GM20431 (cell line): ENCODE measurements around the gene CPTP.
"Not testable (repeated sequence)": the region's sequence is repeated elsewhere in the genome, so short reads cannot be mapped to it uniquely, and the experiment has no call there.

Experiments used
- in situ Hi-C: fragments of 300-500 bp; cut with MseI, MboI; formaldehyde crosslinking; loops from one replicate; pipeline ENCODE4 v1.15.0; 2020; ENCODE audit warnings: low sequenced_read_pairs; ENCODE audit not compliant: unreplicated experiment

CPTP gene

DNA sequence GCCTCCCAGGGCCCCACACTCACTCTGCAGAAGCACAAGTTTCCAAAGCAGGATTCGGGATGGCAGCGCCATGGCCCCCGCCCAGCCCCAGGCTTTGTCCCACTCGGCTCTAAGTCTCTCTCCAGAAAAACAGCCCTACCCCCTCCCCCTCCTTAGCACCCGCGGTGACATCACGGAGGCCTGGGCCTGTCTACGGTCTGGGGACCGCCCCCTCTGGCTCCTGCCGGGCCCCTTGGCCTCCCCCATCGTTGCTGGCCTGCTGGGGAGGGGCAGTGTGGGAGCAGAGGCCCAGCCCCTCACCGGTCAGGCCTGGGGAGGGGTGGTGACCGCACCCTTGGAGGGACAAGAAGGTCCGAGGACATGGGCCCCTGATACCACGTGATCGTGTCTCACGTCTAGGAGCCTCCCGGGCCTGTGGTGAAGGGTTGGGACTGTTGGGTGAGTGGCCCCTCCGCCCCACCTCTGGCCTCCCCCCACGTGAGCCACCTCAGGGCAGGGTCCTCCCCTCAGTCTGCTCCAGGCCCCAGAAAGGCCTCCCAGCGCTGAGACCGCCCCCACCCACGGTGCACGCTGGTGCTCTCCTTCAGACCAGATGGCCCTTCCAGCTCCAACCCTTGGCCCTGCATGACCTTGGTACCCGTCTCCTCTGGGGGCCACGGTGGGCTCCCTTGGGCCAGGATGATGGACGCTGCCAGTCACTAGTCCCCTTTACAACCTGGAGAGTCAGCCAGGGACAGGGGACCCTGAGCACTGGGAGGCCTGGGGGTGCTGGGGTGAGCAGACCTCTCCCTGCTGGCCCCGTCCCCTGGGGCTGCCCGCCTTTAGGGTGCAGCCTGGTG, 34.0 kb downstream of the CPTP start, which contains the start of gene MXRA8:
Gene MXRA8, minus strand, starts transcription at position 123 of the 839 bp plus-strand sequence. Its CDS starts 51 bp downstream, at position 72.
- in situ Hi-C loops: no loop called here

DNA sequence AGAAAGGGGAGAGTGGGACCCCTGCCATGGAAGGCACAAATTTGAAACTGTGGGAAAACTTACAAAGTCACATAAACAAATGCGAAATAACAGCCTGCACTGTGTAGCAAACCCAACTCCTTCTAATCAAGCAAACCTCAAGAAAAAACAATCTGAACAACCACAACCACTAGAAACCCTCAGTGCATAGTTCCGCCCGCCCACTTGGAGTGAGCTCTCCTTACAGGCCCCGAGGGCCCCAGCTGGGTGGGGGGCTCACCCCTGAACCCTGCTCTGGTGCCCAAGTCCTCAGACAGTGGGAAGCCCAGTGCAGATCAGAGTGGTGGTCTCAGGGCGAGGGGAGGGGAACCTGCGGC, 34.7 kb downstream of the CPTP start:
- in situ Hi-C loops: no loop called here

DNA sequence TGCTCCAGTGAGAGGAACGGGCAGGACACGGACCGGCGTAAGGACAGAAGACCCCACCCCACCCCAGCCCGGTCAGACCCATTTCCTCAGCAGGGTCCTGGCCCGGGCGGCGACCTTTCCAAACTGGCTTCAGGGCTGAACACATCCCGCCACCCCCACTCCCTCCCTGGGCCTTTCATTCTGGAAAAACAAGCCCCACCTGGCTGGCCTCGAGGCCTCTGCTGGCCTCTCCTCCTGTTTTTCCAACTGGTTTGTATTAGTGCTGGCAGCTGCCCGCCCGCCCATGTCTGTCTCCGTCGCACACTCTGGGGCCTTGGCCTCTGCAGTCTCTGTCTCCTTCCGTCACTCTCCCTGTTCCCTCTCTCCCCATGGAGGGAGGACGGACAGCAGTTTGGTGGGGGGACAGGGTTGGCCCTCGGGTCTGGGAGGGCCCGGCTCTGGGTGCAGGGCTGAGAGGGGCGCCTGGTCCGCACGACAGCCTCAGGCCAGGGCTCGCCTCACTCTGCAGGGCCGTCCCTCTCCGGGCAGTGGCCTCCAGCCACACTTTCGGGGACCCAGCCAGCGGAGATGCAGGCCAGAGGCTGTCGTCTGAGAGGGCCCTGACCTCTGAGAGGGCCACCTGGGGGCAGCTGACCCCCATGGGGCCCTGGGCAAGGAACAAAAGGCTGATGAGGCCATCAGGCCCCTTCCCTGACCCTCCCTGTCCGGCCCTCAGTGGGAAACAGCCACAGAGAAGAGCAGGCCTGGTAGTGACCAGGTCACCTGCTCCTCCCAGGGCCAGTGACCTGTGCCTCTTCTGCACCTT, 35.3 kb downstream of the CPTP start:
- in situ Hi-C loops: no loop called here

DNA sequence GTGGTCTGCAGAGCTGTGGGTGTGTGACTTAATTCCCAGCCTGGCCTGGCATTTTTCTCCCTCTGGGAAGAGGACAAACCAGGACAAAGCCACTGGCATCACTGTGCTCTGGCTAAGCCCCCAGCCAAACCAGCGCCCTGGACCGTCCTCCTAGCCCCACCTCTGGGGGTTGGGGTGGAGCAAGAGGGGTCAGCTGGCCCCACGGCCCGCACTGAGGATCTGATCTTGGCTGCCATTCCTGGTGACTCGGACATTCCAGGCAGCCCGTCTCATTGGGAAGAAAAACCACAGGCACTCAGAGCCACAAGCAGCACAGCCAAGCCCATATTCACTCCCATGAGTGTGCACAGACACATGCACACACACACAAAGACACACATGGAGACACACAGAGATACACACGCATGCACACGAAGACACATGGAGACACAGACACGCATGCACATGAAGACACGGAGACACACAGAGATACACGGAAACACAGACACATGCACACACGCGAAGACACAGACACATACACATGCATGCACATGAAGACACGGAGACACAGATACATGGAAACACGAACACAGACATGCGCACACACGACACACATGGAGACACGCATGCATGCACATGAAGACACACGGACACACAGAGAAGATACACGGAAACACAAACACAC, 36.0 kb downstream of the CPTP start:
- in situ Hi-C loops: no loop called here

DNA sequence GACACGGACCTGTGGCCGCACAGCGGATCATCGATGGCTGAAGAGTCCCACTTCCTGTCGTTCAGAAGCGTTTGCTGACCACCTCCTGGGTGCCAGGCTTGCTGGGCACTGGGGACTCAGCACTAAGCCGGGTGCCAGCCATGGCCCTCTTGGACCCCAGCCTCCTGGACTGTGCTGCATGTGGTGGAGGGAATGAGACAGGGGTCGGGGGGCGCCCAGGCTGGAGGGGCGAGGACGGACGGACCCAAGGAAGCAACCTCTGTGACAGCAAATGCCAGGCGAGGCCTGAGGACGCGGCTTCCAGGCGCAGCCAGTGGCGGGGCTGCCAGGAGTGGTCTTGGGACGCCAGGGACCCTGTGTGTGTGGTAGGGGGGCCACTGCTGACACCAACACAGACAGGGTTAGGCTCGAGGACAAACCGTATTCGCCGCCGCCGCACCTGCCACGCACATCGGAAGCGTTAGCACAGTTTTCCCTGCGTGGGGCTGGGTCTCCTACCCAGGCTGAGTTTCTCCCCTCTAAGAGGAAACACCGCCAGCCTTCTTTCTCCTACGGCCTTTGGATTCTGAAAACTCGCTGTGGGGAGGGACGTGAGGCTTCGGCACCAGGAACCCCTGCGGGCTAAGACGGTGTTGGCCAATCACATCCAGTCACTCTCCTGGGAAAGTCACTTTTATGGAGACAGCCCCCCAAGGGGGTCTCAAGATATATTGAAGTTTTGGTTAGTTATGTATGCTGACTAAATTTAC, 36.8 kb downstream of the CPTP start:
- in situ Hi-C loops: no loop called here

DNA sequence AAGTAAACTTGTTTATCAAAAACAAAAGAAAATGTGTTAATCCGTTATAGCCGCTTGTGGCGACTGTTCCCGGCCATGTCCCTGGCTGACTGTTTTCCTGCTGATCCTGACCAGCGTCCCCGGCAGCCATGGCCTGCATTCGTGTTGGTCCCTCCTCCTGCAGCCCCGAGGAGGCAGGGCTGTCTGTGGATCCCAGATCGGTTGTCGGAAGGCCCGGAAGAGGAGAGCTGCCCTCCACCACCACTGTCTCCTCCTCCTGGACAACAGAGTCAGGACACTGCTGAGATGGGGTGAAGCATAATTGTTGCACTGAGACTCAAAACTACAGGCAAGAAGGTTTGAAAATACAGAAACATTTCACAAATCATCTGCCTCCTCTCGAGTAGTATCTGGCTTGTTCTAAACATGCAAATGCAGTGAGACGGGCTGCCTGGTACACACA, 37.4 kb downstream of the CPTP start:
- in situ Hi-C loops: no loop called here

DNA sequence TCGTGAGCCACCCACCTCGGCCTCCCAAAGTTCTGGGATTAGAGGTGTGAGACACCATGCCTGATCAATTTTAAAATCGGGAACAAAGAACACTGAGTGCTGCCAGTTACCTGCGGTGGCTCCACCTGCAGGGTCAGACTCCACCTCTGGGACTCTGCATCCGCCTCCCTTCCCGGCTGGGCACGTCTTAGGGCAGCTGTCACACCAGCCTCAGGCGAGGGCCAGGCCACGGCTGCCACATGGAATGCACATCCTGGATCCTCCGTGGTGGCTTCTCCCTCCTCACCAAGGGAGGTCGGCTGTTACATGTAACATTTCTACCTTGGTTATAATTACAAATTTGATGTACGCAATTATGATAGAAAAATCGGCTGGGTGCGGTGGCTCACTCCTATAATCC, 39.7 kb downstream of the CPTP start:
- in situ Hi-C loops: no loop called here

DNA sequence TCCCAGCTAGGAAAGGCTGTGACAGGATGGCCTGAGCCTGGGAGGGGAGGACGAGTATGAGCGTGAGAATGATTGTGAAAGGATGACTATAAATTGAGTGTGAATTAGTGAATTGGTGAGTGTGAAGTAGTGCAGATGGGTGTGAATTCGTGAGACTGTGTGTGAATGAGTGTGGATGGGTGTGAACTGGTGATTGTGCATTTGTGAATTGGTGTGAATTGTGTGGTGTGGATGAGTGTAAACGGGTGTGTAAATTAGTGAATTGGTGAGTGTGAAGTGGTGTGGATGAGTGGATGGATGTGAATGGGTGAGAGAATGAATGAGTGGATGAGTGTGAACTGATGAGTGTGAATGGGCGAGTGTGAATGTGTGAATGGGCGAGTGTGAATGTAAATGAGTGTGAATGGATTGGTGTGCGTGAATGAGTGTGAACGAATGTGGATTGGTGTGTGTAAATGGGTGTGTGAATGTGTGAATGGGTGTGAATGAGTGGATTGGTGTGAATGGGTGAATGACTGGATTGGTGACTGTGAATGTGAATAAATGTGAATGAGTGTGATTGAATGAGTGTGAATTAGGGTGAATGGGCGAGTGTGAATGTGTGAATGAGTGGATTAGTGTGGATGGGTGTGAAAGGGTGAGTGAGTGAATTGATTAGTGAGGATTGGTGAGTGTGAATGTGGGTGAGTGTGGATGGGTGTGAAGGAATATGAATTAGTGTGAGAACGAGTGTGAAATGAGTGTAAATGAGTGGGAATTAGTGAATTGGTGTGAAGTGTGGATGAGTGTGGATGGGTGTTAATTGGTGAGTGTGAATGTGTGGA, 41.5 kb downstream of the CPTP start:
- in situ Hi-C loops: no loop called here

DNA sequence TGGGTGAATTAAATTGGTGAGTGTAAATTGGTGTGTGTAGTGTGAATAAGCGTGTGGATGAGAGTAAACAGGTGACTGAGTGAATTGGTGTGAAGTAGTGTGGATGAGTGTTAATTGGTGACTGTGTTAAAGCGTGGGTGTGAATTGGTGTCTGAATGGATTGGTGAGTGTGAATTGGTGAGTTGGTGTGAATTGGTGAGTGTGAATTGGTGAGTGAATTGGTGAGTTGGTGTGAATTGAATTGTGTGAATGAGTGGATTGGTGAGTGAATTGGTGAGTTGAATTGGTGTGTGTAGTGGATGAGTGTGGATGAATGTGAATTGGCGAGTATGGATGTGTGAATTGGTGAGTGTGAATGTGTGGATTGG, 42.1 kb downstream of the CPTP start:
- in situ Hi-C loops: no loop called here

DNA sequence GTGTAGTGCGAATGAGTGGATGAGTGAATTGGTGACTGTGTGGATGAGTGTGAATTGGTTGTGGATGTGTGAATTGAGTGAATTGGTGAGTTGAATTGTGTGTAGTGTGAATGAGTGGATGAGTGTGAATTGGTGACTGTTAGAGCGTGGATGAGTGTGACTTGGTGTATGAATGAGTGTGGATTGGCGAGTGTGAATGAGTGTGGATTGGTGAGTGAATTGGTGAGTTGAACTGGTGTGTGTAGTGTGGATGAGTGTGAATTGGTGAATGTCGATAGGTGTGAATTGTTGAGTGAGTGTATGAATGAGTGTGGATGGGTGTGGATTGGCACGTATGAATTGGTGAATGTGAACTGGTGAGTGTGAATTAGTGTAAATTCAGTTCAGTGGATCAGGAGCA, 42.7 kb downstream of the CPTP start:
- in situ Hi-C loops: no loop called here

DNA sequence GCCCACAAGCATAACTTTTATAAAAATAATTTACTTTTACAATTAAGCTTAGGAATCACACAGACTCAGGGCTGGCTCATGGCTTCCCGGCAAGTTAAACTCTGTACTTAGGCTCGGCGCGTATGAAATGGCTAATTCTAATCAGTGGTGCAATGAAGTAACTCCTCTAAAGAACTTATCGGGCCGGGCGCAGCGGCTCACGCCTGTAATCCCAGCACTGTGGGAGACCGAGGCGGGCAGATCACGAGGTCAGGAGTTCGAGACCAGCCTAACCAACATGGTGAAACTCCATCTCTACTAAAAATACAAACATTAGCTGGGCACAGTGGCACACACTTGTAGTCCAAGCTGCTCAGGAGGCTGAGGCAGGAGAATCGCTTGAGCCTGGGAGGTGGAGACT, 45.5 kb downstream of the CPTP start:
- in situ Hi-C loops: not testable (repeated sequence)

DNA sequence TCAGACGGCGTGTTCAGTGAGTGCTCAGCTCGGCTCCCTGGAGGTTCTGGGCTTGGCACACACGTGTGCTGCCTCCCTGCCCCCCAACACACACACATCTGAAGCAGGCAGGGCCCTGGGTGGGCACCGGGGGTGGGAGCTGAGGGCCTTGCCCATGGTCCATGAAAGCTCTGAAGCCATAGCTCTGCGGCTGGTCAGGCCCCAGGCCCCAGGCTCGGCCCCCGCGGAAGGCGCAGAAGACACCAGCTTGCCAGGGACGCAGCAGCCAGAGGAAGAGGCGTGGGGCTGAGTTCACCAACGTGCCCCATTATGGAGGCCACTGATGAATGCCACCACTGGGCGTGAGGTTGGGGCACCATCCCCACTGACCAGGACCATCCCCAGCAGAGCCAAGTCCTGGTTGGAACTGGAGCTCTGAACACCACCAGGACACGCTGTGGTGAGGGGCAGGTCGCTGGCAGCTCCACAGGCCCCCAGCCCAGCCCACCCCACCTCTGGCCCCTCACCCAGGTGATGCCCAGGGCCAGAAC, 46.2 kb downstream of the CPTP start:
- in situ Hi-C loops: no loop called here

DNA sequence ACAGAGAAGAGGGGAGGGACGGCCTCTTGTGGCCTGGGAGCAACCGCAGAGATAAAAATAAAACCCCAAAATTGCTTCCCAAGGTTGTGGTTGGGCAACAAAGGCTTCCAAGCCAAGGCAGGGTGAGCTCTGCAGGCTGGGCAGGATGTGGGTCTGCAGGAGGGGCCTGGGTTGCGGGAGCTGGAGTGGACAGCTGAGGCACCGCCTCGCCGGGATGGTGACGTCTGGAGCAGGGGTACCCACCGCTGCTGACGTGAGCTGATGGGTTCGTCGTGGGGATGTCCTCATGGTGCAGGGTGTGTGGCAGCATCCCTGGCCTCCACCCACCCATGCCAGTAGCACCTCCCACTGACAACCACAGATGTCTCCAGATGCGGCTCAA, 46.8 kb downstream of the CPTP start:
- in situ Hi-C loops: no loop called here

DNA sequence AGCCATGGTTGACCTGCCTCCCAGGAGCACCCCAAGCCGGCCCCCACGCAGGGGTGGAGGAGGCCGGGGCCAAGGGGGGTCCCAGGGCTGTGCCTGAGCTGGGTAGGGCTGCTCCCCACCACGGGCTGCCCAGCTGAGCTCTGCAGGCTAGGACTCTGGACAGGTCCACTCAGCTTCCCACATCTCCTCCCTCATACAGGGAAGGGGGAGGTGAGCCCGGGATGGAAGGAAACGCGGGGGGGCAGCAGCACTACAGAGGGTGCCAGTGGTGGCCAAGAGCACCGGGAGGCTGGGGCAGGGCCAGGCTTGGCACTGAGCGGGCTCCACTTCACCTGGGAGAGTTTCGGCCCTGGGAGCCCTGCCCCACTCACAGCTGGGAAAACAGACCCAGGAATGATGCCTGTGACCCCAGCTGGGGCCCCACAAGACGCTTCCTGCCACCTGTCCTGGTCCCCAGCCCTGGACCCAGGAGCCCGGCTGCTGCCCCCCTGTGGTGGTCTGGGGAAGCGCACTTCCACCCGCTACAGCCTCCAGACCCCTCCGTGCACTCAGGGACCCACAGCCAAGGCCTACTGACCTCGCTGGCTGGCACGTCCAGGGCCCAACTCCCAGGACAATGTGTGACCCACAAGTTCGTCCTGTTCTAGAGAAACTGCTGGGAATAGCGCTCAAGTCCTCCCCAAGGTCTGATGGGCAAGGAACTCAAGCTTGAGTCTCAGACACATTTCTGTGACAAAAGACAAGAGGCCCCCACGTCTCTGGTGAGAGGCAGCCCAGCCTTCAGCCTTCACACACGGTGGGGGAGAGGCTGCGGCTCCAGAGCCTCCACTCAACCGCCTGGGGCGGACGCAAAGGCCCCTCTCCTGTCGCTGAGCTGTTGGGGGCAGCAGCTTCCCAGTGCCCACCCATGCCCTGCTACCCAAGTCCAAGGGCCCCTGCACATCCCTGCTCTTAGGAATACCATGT, 47.4 kb downstream of the CPTP start:
- in situ Hi-C loops: no loop called here

DNA sequence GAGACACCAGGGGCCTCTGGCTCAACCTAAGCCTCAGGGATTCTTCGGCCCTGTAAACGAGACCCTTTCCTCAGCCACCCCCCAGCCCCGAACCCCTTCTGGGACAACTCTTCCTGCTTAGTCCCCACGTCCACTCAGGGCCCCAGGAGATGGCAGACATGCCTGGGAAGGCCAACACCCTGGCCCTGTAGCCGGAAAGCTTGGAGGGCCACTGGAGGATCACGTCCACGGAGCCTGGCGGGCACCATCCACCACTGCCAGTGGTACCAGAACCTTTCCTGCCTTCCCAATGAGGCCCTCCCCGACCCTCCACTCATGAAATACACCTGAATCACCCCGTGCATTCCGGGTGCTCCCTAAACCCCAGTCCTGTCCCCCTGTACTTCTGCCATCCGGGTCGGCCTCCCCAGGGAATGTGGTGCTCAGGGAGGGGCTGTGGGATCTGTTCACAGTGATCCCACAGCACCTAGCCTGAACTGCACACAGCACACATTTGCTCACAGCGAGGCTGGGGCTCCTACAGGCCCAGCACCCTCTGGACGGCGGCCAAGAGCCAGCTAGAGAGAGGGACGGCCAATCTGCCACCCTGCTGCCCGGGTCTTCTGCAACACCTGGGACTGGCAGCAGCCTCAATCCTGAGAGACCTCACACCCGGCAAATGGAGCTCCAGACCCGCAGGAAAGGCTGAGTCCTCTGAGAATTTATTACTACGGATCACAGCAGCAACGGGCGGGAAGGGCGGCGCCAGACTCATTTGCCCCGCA, 48.6 kb downstream of the CPTP start:
- in situ Hi-C loops: no loop called here

DNA sequence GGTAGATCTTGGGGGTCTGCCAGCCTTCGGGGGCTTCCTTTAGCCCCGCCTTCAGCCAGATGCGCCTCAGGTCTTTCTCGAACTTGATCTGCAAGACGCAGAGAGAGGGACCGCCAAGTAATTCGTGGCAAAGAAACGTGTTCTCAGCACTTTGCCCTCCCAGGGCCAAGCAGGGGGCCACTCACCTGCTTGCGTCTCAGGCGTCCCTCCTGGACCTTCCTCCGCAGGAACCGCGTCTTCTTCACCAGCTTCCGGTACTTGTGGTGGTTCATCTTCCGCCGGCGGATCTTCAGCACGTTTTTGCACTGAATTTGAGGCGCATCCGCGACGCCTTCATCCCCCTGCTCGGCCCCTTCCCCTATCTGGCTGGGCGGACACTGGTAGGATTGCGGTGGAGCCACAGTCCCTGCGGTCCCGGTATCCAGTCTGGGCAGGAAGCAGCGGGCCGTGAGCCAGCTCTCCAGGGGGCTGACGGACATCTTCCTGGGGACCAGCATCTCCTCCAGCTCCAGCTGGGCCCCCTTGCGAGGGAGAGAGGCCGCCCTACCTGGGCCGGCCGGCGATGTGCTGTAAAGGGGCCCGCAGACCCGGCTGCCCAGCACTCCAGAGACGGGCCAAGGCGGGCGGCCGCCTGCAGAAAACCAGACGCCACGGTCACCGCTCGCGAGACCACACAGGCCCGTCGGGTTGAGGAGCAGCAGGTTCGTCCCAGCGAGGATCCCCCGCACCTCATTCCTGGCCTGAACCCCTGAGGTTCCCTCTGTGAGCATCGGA, 49.4 kb downstream of the CPTP start:
- in situ Hi-C loops: no loop called here

DNA sequence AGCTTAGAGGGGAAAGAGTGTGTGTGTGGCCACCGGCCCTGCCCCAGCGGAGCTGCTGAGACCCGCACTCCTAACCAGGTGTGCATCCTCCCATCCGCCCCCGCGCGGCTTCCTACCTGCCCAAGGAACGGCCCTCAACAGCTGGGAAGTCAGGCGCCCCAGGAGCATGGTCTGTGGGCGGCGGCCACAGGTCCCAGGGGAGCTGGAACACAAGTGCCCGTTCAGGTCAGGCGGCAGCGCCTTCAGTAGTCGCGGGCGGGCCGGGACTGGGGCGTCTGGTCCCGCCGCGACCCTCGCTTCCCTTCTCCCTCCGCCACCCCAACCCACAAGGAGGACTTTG, 50.0 kb downstream of the CPTP start:
- in situ Hi-C loops: no loop called here
